ENCODE results near the gene FRYL.

DNA sequence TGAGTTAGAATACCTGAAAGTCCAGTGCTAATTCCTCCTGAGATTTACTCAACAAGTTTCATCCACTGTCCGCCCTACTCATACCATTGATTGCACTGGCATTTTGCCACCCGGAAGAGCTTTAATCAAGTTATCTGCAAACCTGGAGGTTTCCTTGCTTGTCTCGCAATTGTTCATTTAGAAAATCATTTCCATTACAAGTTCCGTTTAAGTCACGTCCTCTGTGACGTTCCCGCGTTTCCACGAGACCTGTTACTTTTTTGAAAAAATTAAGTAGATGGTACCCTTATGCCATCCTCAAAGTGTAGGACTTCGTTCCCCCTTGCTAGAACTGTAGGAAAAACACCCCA is 761 bp upstream of the FRYL start:
- TF ChIP-seq SIN3A (IDR thresholded peaks at IDR 0.05; ENCODE audit: borderline replicate concordance, insufficient read depth, low read length) = no peak
- TF ChIP-seq, protein P1, sequence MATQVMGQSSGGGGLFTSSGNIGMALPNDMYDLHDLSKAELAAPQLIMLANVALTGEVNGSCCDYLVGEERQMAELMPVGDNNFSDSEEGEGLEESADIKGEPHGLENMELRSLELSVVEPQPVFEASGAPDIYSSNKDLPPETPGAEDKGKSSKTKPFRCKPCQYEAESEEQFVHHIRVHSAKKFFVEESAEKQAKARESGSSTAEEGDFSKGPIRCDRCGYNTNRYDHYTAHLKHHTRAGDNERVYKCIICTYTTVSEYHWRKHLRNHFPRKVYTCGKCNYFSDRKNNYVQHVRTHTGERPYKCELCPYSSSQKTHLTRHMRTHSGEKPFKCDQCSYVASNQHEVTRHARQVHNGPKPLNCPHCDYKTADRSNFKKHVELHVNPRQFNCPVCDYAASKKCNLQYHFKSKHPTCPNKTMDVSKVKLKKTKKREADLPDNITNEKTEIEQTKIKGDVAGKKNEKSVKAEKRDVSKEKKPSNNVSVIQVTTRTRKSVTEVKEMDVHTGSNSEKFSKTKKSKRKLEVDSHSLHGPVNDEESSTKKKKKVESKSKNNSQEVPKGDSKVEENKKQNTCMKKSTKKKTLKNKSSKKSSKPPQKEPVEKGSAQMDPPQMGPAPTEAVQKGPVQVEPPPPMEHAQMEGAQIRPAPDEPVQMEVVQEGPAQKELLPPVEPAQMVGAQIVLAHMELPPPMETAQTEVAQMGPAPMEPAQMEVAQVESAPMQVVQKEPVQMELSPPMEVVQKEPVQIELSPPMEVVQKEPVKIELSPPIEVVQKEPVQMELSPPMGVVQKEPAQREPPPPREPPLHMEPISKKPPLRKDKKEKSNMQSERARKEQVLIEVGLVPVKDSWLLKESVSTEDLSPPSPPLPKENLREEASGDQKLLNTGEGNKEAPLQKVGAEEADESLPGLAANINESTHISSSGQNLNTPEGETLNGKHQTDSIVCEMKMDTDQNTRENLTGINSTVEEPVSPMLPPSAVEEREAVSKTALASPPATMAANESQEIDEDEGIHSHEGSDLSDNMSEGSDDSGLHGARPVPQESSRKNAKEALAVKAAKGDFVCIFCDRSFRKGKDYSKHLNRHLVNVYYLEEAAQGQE (IDR thresholded peaks at IDR 0.05; ENCODE audit: insufficient read depth in 1 of 2, low read depth in 2 of 2, low read length in 2 of 2) = no peak
